Effector CD8-positive, alpha-beta T cell (primary cell): Measurements from ENCODE around the gene BTBD1.
"Not testable (repeated sequence)": the region's sequence is repeated elsewhere in the genome, so short reads cannot be mapped to it uniquely, and the experiment has no call there.

ENCODE experiments used
- DNase-seq: peaks from one replicate; lab custom pipeline; 2025; lab: John Stamatoyannopoulos, UW

The BTBD1 gene

GRCh38 chr15:83057696-83058376, 9.2 kb downstream of the BTBD1 start:
- no peak for DNase-seq

GRCh38 chr15:83057002-83057401, 10.1 kb downstream of the BTBD1 start:
- DNase-seq: no peak

GRCh38 chr15:83053151-83053550, 13.9 kb downstream of the BTBD1 start:
- no peak for DNase-seq

GRCh38 chr15:83046558-83047127, 20.4 kb downstream of the BTBD1 start:
- no peak for DNase-seq

- no peak for DNase-seq
These were observed 22.9 kb downstream of the BTBD1 start for GRCh38 chr15:83044156-83044555.

- no peak for DNase-seq
These were observed 27.8 kb downstream of the BTBD1 start for GRCh38 chr15:83039206-83039605.

GRCh38 chr15:83036253-83036652, 30.8 kb downstream of the BTBD1 start:
- no peak for DNase-seq

- DNase-seq: not testable (repeated sequence)
These were observed 35.8 kb downstream of the BTBD1 start for GRCh38 chr15:83031234-83031633.

- DNase-seq: no peak
These were observed 37.0 kb downstream of the BTBD1 start for GRCh38 chr15:83030021-83030420.

- DNase-seq: no peak
These were observed 48.6 kb downstream of the BTBD1 start for GRCh38 chr15:83018436-83018835.

GRCh38 chr15:83016906-83017305, 50.1 kb downstream of the BTBD1 start:
- no peak for DNase-seq

GRCh38 chr15:83015361-83015760, 51.7 kb downstream of the BTBD1 start:
- no peak for DNase-seq

- DNase-seq: no peak
These were observed 52.8 kb downstream of the BTBD1 start for GRCh38 chr15:83014205-83014653.

- no peak for DNase-seq
These were observed 54.4 kb downstream of the BTBD1 start for GRCh38 chr15:83012636-83013035.

GRCh38 chr15:83012076-83012426, 55.0 kb downstream of the BTBD1 start:
- no peak for DNase-seq

- DNase-seq: peak; percentile 67
These were observed 55.6 kb downstream of the BTBD1 start, which contains the start of gene C15orf40 for GRCh38 chr15:83011271-83012075. Gene C15orf40, minus strand, starts transcription at chr15:83011639. Its CDS starts 32 bp downstream, at chr15:83011607.

- DNase-seq: peak; percentile 36
These were observed 56.3 kb downstream of the BTBD1 start for GRCh38 chr15:83010709-83011270.

GRCh38 chr15:83000672-83001031, 66.4 kb downstream of the BTBD1 start:
- not testable (repeated sequence) for DNase-seq

GRCh38 chr15:82999905-83000671, 67.0 kb downstream of the BTBD1 start:
- no peak for DNase-seq

- no peak for DNase-seq
These were observed 67.6 kb downstream of the BTBD1 start for GRCh38 chr15:82999426-82999825.

GRCh38 chr15:82995938-82996337, 71.1 kb downstream of the BTBD1 start:
- DNase-seq: no peak

GRCh38 chr15:82995076-82995475, 72.0 kb downstream of the BTBD1 start:
- no peak for DNase-seq
